Measurements from ENCODE around the gene FAM187B.
"Not testable (repeated sequence)": the region's sequence is repeated elsewhere in the genome, so short reads cannot be mapped to it uniquely, and the experiment has no call there.

Gene FAM187B

DNA sequence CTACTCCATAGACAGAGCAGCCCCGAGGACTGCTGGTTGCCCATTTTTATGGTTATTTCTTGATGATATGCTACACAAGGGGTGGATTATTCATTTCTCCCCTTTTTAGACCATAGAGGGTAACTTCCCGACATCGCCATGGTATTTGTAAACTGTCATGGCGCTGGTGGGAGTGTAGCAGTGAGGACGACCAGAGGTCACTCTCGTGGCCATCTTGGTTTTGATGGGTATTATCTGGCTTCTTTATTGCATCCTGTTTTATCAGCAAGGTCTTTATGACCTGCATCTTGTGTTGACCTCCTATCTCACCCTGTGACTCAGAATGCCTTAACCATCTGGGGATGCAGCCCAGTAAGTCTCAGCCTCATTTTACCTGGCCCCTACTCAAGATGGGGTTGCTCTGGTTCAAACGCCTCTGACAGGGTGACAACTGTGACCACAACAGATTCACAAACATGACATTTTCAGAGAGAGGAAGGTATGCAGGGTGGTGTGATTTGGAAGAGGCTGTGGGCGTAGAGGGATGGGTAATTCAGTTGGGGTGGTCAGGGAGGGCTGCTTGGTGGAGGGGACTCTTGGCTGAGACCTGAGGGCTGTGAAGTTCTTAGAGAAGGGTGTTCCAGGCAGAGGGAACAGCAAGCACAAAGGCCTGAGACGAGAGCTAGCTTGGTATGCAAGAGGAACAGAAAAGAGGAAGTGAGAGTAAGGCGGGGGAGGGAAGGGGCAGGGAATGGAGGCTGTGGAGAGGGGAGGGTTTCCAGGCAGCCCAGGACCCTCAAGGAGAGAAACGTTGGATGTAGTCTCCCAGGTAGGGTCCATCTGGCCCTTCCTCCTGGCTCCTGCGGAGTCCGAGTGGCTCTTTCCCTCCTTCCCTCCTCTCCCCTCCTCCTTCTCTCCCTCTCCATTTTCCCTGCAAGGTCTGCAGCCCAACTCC lies 23.5 kb downstream of the FAM187B start:
- Histone ChIP-seq H2AFZ (ENCODE audit: low read length) (no peak overlapping the region), H2BK5ac (ENCODE audit: low read length) (no peak overlapping the region), H3K9ac (ENCODE audit: low read depth, low read length, poor library complexity) (peak overlapping the region; percentile 53), H3K27ac (replicated peaks; ENCODE audit: low read length) (no peak overlapping the region), H4K8ac (ENCODE audit: low read depth, low read length) (no peak overlapping the region), H3K4me3 (ENCODE audit: low read length in 2 of 2) (no peak overlapping the region), H2AK5ac (ENCODE audit: low read depth, low read length) (no peak overlapping the region), H3K18ac (ENCODE audit: low read length) (no peak overlapping the region), H3K27me3 (ENCODE audit: control insufficient read depth in 3 of 3, insufficient read depth in 3 of 3, low read depth in 1 of 3, low read length in 3 of 3) (peaks cover 0 to 7% (median 0%) of the 10 kb centered on the region in 3 experiments), H2BK15ac (ENCODE audit: low read length) (no peak overlapping the region), H2BK120ac (ENCODE audit: low read depth, low read length) (no peak overlapping the region), H3K36me3 (replicated peaks in 1 of 2; ENCODE audit: control insufficient read depth in 2 of 2, insufficient read depth in 2 of 2, low read length in 2 of 2) (no peaks in the 10 kb centered on the region), H3K4me1 (ENCODE audit: control insufficient read depth in 2 of 2, insufficient read depth in 1 of 2, low read depth in 1 of 2, low read length in 2 of 2) (peaks cover 3 to 6% of the 10 kb centered on the region in 2 donors), H3K4ac (ENCODE audit: low read length) (no peak overlapping the region), H3K9me3 (replicated peaks in 1 of 2; ENCODE audit: control insufficient read depth in 2 of 2, insufficient read depth in 1 of 2, low read depth in 1 of 2, low read length in 2 of 2) (no peaks in the 10 kb centered on the region), H4K91ac (ENCODE audit: low read depth, low read length, poor library complexity) (no peak overlapping the region), H3K79me1 (ENCODE audit: low read depth, low read length) (no peaks in the 10 kb centered on the region), H2BK12ac (ENCODE audit: low read length) (no peak overlapping the region), H3K23ac (ENCODE audit: low read depth, low read length, poor library complexity) (no peak overlapping the region), H3K4me2 (ENCODE audit: insufficient read depth, low read length, poor library complexity, severe bottlenecking) (no peak overlapping the region), H3K14ac (ENCODE audit: low read length) (no peak overlapping the region)
- no CpG with 5 or more reads among the region's 13 CpGs for WGBS, 2 donors (ENCODE audit: extremely low coverage in 2 of 2, insufficient read length in 2 of 2, insufficient replicate concordance in 1 of 2)
- DNase-seq (ENCODE audit: low spot score), result no peak

DNA sequence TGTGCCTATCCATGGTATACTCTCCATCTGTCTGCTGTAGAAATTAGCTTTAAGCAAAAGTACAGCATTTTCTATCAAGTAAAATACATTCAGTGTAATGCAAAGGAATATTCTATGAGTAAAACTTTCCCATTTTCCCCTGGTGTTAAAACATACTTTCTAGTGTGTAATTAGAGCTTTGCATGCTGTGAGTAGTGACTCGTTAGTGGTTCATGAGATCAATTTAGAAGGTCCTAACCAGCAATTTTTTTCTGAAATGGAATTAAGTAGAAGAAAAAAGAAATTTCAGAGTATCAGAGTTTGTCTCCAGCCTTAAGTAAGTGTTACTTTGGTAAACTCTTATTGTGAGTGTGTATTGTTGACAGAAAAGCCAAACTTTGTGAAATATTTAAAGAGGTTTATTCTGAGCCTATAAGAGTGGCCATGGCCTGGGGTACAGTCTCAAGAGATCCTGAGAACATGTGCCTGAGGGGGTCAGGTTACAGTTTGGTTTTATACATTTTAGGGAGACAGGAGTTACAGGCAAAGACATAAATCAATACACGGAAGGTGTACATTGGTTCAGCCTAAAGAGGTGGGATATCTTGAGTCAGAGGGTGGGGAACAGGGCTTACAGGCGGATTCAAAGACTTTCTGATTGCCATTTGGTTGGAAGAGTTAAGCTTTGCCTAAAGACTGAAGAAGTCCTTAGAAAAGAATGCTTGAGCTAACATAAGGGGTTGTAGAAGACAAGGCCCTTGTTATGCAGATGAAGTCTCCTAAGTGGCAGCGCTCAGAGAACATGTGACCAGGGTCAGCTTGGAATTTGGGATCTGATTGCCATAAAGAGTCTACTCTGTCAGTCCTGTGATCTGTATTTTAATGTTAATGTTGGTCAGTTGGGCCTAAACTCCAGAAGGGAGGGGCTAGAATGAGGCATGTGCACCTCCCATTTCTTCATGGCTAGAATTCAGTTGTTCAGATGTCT lies 25.5 kb downstream of the FAM187B start:
- H3K27ac ChIP-seq (replicated peaks; ENCODE audit: low read length), result no peak overlapping the region
- H3K4me1 ChIP-seq (ENCODE audit: control insufficient read depth in 2 of 2, insufficient read depth in 1 of 2, low read depth in 1 of 2, low read length in 2 of 2), result peaks cover 3 to 6% of the 10 kb centered on the region in 2 donors
- peaks cover 0 to 7% (median 0%) of the 10 kb centered on the region in 3 experiments for H3K27me3 ChIP-seq (ENCODE audit: control insufficient read depth in 3 of 3, insufficient read depth in 3 of 3, low read depth in 1 of 3, low read length in 3 of 3)
- H3K4ac ChIP-seq (ENCODE audit: low read length), result no peak overlapping the region
- no peak overlapping the region for H3K14ac ChIP-seq (ENCODE audit: low read length)
- no peak overlapping the region for H3K4me3 ChIP-seq (ENCODE audit: low read length in 2 of 2)
- H3K4me2 ChIP-seq (ENCODE audit: insufficient read depth, low read length, poor library complexity, severe bottlenecking), result no peak overlapping the region
- H4K8ac ChIP-seq (ENCODE audit: low read depth, low read length), result no peak overlapping the region
- no peak for DNase-seq (ENCODE audit: low spot score)
- H2BK5ac ChIP-seq (ENCODE audit: low read length), result no peak overlapping the region
- H3K23ac ChIP-seq (ENCODE audit: low read depth, low read length, poor library complexity), result no peak overlapping the region
- no CpG with 5 or more reads among the region's 4 CpGs for WGBS, 2 donors (ENCODE audit: extremely low coverage in 2 of 2, insufficient read length in 2 of 2, insufficient replicate concordance in 1 of 2)
- no peaks in the 10 kb centered on the region for H3K9me3 ChIP-seq (replicated peaks in 1 of 2; ENCODE audit: control insufficient read depth in 2 of 2, insufficient read depth in 1 of 2, low read depth in 1 of 2, low read length in 2 of 2)
- H2BK120ac ChIP-seq (ENCODE audit: low read depth, low read length), result no peak overlapping the region
- no peak overlapping the region for H3K18ac ChIP-seq (ENCODE audit: low read length)
- H2AFZ ChIP-seq (ENCODE audit: low read length), result peak overlapping the region; percentile 18
- no peaks in the 10 kb centered on the region for H3K36me3 ChIP-seq (replicated peaks in 1 of 2; ENCODE audit: control insufficient read depth in 2 of 2, insufficient read depth in 2 of 2, low read length in 2 of 2)
- no peak overlapping the region for H3K9ac ChIP-seq (ENCODE audit: low read depth, low read length, poor library complexity)
- H3K79me1 ChIP-seq (ENCODE audit: low read depth, low read length), result no peaks in the 10 kb centered on the region
- H2AK5ac ChIP-seq (ENCODE audit: low read depth, low read length), result peak overlapping the region; percentile 32
- no peak overlapping the region for H4K91ac ChIP-seq (ENCODE audit: low read depth, low read length, poor library complexity)
- no peak overlapping the region for H2BK12ac ChIP-seq (ENCODE audit: low read length)
- H2BK15ac ChIP-seq (ENCODE audit: low read length), result no peak overlapping the region

DNA sequence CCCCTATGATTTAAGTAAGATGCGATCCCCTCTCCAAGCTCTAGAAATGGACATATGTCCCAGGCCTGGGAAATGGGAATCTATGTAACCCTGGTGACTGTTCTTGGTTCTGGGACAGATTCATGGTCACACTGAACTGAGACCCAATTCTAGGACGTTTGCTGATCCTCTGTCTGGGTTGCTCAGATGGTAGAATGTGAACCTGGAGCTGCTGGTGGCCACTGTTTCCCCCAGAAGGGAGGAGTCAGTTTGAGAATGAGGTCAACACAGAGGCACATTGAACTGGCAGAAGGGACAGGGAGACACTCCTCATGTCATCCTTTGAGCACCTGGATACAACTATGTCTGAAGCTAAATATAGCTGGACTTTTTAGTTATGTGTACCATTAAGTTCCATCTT lies 29.1 kb downstream of the FAM187B start:
- WGBS, 2 donors (ENCODE audit: extremely low coverage in 2 of 2, insufficient read length in 2 of 2, insufficient replicate concordance in 1 of 2), result no CpG with 5 or more reads among the region's 2 CpGs
- peaks cover 0 to 7% (median 0%) of the 10 kb centered on the region in 3 experiments for H3K27me3 ChIP-seq (ENCODE audit: control insufficient read depth in 3 of 3, insufficient read depth in 3 of 3, low read depth in 1 of 3, low read length in 3 of 3)
- no peak overlapping the region for H3K27ac ChIP-seq (replicated peaks; ENCODE audit: low read length)
- H4K91ac ChIP-seq (ENCODE audit: low read depth, low read length, poor library complexity), result no peak overlapping the region
- no peak overlapping the region for H2AK5ac ChIP-seq (ENCODE audit: low read depth, low read length)
- no peak overlapping the region for H2AFZ ChIP-seq (ENCODE audit: low read length)
- no peaks in the 10 kb centered on the region for H3K36me3 ChIP-seq (replicated peaks in 1 of 2; ENCODE audit: control insufficient read depth in 2 of 2, insufficient read depth in 2 of 2, low read length in 2 of 2)
- H3K4me1 ChIP-seq (ENCODE audit: control insufficient read depth in 2 of 2, insufficient read depth in 1 of 2, low read depth in 1 of 2, low read length in 2 of 2), result peaks cover 3 to 6% of the 10 kb centered on the region in 2 donors
- no peak overlapping the region for H3K4me2 ChIP-seq (ENCODE audit: insufficient read depth, low read length, poor library complexity, severe bottlenecking)
- H3K4ac ChIP-seq (ENCODE audit: low read length), result no peak overlapping the region
- H3K14ac ChIP-seq (ENCODE audit: low read length), result no peak overlapping the region
- H3K79me1 ChIP-seq (ENCODE audit: low read depth, low read length), result no peaks in the 10 kb centered on the region
- H3K9ac ChIP-seq (ENCODE audit: low read depth, low read length, poor library complexity), result no peak overlapping the region
- no peak overlapping the region for H4K8ac ChIP-seq (ENCODE audit: low read depth, low read length)
- DNase-seq (ENCODE audit: low spot score), result no peak
- H3K9me3 ChIP-seq (replicated peaks in 1 of 2; ENCODE audit: control insufficient read depth in 2 of 2, insufficient read depth in 1 of 2, low read depth in 1 of 2, low read length in 2 of 2), result no peaks in the 10 kb centered on the region
- no peak overlapping the region for H2BK15ac ChIP-seq (ENCODE audit: low read length)
- H3K23ac ChIP-seq (ENCODE audit: low read depth, low read length, poor library complexity), result no peak overlapping the region
- no peak overlapping the region for H2BK120ac ChIP-seq (ENCODE audit: low read depth, low read length)
- no peak overlapping the region for H2BK5ac ChIP-seq (ENCODE audit: low read length)
- H3K18ac ChIP-seq (ENCODE audit: low read length), result no peak overlapping the region
- no peak overlapping the region for H2BK12ac ChIP-seq (ENCODE audit: low read length)
- no peak overlapping the region for H3K4me3 ChIP-seq (ENCODE audit: low read length in 2 of 2)

DNA sequence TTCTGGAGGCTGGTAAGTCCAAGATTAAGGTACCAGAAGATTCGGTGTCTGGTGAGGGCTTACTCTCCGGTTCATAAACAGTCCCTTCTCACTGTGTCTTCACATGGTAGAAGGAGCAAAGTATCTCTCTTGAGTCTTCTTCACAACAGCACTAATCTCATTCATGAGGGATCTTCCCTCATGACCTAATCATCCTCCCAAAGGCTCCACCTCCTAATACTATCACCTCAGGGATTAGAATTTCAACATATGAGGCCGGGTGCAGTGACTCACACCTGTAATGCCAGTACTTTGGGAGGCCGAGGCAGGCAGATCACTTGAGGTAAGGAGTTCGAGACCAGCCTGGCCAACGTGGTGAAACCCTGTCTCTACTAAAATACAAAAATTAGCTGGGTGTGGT lies 31.7 kb downstream of the FAM187B start:
- H3K4me3 ChIP-seq (ENCODE audit: low read length in 2 of 2); H2BK12ac ChIP-seq (ENCODE audit: low read length); DNase-seq (ENCODE audit: low spot score); H3K18ac ChIP-seq (ENCODE audit: low read length); H3K4me1 ChIP-seq (ENCODE audit: control insufficient read depth in 2 of 2, insufficient read depth in 1 of 2, low read depth in 1 of 2, low read length in 2 of 2); H3K36me3 ChIP-seq (replicated peaks in 1 of 2; ENCODE audit: control insufficient read depth in 2 of 2, insufficient read depth in 2 of 2, low read length in 2 of 2); H3K9me3 ChIP-seq (replicated peaks in 1 of 2; ENCODE audit: control insufficient read depth in 2 of 2, insufficient read depth in 1 of 2, low read depth in 1 of 2, low read length in 2 of 2); H3K27ac ChIP-seq (replicated peaks; ENCODE audit: low read length); H3K27me3 ChIP-seq (ENCODE audit: control insufficient read depth in 3 of 3, insufficient read depth in 3 of 3, low read depth in 1 of 3, low read length in 3 of 3); H3K14ac ChIP-seq (ENCODE audit: low read length); H3K23ac ChIP-seq (ENCODE audit: low read depth, low read length, poor library complexity); H3K79me1 ChIP-seq (ENCODE audit: low read depth, low read length); H2AK5ac ChIP-seq (ENCODE audit: low read depth, low read length); H2BK120ac ChIP-seq (ENCODE audit: low read depth, low read length); H2AFZ ChIP-seq (ENCODE audit: low read length); H2BK15ac ChIP-seq (ENCODE audit: low read length); H3K4me2 ChIP-seq (ENCODE audit: insufficient read depth, low read length, poor library complexity, severe bottlenecking); H4K91ac ChIP-seq (ENCODE audit: low read depth, low read length, poor library complexity); H3K4ac ChIP-seq (ENCODE audit: low read length); H4K8ac ChIP-seq (ENCODE audit: low read depth, low read length); H2BK5ac ChIP-seq (ENCODE audit: low read length); H3K9ac ChIP-seq (ENCODE audit: low read depth, low read length, poor library complexity): not testable (repeated sequence)
- no CpG with 5 or more reads among the region's 6 CpGs for WGBS, 2 donors (ENCODE audit: extremely low coverage in 2 of 2, insufficient read length in 2 of 2, insufficient replicate concordance in 1 of 2)
